GM18873 (cell line): ENCODE data around the gene EPS8L2.
A peak's percentile ranks its signal among the peaks of the same experiment; 100 is the strongest.
"Not testable (repeated sequence)": the region's sequence is repeated elsewhere in the genome, so short reads cannot be mapped to it uniquely, and the experiment has no call there.

ENCODE experiments used
- ATAC-seq: cut with Tn5 transposase; IDR thresholded peaks from one replicate; pipeline ENCODE4 v1.9.1; 2021; ENCODE audit warnings: mild to moderate bottlenecking, moderate library complexity, moderate number of reproducible peaks; ENCODE audit not compliant: unreplicated experiment, low FRiP score

The EPS8L2 gene

DNA sequence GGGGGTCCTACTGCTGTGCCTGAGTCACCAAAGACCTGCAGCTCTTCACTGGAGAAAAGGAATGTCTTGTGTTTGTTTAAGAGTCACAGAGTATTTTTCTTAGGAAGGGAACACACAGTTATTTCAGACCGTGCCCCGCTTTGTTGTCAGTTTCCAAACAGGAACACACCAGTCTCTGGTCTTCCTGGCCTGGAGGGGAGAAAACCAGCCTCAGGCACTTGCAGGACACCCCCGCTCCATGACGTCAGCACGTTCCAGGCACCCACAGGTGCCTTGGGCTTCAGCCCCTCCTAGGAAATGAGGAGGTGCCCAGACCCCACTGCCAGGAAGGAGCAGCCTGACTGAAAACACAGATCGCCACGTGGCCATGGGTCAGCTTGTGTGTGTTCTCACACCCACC lies 16.4 kb upstream of the EPS8L2 start:
- no peak for ATAC-seq

DNA sequence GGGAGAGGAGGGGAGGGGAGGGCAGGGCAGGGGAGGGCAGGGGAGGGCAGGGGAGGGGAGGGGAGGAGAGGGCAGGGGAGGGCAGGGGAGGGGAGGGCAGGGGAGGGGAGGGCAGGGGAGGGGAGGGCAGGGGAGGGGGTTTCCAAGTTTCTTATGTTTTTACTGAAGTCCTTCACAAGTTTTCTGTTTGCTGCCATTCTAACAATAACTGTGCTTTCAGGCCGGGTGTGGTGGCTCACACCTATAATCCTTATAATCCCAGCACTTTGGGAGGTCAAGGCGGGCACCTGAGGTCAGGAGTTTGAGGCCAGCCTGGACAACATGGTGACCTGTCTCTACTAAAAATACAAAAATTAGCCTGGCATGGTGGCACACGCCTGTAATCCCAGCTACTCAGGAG lies 15.8 kb upstream of the EPS8L2 start:
- not testable (repeated sequence) for ATAC-seq

DNA sequence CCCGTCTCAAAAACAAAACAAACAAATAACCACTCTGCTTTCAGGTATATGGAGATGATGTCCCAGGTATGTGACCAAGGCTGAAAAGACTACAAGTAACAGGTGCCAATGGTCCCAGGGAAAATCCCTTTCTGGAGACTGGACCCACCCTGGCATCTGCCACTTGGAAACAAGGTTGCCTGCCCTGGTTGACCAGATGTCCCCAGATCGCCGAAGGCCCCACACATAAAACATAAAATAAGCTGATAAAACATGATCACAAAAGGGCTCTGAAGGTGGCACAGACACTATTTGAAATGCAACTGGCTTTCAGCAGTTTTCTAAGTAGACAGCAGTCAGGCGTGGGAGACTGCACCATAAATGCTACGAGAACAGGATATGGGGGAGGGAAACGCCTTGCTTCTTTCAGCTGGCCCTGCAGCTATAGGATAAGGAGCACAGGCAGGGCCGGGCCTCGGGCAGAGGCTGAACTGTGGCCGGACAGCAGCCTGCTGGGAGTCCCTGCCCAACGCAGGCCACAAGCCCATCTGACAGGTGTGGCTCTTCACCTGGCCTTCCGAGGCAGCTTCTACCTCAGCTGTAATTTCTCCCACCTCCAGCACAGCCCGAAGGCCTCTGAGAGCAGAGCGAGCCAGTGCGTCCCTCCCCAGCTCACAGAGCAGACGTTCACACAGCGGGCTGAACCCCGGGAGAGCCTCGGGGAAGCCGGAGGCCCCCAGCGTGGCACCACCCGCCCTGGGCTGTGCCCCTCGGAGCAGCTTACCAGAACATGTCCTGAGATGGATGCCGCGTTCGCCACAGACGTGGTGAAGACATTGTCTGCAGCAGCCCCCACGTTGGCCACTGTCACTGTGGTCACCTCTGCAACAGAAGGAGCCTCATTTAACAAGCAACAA lies 15.0 kb upstream of the EPS8L2 start:
- ATAC-seq, result no peak

DNA sequence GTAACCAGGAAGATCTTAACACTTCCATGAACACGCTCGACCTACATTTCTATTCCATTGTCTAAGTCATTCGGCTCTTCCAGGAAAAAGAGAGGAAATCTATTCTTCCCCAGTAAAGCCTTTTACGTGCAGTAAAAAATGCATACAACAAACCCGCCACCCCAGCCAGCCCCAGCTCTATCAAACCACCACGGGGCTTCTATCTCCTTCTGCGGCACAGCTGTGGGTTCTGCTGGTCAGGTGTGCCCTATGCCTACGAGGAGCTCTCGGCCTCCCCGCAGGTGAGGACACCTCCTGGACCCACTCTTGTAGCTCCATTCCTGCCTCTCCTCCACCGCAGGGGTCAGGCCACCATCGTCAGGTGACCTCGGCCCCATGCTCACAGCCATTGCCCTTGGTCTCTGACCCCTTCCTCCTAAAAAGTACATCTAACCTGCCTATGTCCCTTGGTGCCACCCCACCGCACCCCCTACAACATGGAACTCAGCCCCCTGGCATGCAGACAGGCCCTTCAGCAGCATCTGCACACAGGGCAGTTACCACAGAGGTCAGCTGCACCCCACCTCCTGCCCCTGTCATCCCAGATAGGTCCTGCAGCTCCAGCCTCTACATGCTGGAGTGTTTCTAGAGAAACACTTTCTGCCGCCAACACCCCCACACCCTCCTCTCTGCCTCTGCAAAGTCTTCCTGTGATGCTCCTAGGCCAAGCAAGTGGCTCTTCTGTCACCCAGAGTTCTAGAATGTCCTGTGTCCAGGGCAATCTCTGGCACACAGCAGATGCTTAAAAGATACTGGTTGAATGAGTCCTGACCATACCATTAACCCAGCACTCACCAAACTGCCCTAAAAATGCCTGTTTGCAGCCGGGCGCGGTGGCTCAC lies 14.1 kb upstream of the EPS8L2 start:
- ATAC-seq, result no peak

DNA sequence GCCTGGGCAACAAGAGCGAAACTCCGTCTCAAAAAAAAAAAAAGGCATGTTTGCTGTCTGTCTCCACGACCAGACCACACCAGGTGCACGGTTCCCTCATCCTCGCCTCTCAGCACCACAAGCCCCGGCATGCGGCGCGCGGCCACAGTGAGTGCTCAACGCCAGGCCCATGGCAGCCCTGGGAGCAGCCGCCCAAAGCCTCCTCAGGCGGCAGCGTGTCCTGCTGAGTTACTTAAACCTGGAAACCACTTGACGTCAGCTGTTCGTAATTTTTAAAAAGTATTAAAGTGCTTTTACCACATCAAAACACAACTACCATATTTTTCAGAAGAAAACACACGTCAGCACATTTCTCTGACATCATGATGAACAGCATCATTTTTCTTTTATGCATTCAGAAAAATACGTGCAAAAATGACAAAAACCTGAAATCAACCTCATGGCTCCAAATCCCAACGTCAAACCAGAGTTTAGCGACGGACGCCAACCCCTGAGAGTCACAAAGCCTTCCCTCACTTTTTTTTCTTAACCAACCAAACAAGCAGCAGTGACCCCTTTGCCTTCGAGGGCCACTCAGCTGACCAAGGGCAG lies 13.1 kb upstream of the EPS8L2 start:
- no peak for ATAC-seq

DNA sequence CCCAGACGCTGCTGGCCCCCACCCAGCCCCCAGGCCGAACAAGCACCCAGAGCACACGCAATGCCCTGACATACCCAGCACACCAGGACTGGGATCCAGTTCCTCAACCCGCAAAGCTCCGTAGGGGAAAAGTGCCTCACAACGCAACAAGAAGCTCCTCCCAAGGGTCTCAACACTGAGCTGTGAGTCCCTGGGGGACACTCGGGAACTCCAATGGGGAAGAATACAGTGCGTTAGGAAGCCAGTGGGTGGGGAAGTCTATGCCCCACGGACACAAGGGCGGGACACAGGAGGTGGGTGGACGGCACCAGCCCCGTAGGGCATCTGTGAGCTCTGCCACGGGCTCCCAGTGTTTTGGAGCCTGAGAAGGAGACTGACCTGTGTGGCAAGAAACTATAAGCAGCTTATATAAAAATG lies 12.6 kb upstream of the EPS8L2 start:
- ATAC-seq, result no peak

DNA sequence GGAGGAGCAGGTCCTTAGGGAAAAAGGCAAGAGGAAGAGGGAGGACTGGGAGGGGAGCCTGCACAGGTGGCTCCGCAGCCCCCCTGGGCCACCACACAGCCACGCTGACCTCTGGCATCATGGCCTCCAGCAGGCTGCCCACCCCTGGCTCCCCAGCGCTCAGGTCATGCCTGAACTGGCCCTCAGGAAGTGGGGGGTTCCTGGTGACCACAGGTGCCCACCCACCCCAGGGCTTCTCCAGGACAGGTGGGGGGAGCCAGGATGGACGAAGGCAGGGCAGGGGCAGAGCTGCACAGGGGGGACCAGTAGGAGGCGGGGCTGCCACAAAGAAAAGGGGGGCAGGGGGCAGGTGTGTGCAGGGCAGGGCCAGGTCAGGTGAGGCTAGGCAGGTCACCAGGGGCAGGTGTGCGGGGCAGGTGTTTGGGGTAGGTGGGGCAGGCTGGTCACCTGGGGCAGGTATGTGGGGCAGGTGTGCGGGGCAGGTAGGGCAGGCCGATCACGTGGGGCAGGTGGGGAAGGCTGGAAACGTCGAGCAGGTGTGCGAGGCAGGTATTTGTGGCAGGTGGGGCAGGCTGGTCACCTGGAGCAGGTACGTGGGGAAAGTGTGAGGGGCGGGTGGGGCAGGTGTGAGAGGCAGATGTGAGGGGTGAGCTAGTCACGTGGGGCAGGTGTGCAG lies 12.0 kb upstream of the EPS8L2 start:
- no peak for ATAC-seq

DNA sequence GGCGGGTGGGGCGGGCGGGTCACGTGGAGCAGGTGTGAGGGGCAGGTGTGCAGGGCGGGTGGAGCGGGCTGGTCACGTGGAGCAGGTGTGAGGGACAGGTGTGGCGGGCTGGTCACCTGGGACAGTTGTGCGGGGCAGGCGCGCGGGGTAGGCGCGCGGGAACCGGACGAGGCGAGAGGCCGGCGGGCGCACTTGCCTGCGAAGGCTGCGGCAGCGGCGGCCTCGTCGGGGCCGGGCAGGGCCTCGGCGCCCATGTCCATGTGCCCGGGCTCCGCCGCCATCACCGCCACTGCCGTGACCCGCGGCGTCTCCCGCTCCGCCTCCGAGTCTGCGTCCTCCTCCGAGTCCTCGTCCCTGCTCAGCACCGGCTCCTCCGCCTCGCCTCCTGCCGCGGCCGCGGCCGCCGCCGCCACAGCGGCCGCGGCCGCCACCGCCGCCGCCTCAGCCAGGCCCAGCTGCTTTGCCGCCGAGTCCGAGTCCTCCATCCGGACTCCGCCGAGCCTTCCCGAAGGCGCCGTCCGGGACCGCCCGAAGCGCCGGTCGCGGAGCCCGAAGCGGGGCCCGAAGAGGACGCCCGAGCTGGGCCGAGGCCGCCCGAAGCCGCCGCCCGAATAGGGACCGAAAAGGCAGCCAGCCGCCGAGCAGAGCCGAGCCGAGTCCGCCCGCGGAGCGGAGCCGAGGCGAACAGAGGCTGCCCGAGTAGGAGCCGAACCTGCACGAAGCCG lies 11.3 kb upstream of the EPS8L2 start, which contains the start of gene DEAF1:
DEAF1 (minus strand) TSS at position 660 of the 725 bp plus-strand sequence; CDS start at position 485, 175 bp downstream.
- no peak for ATAC-seq

DNA sequence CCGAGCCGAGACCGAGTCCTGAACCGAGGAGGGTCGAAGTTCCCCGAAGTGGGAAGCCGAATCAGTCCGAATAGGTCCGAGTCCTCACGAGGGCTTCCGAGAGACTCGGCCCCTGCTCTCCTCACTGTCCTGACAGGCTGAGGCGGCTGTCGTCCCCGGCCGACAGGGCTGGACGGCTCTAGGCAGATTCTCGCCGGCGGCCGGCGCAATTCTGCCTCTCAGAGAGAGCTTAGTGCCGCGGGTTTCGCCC lies 10.8 kb upstream of the EPS8L2 start:
- peak; percentile 85 for ATAC-seq

DNA sequence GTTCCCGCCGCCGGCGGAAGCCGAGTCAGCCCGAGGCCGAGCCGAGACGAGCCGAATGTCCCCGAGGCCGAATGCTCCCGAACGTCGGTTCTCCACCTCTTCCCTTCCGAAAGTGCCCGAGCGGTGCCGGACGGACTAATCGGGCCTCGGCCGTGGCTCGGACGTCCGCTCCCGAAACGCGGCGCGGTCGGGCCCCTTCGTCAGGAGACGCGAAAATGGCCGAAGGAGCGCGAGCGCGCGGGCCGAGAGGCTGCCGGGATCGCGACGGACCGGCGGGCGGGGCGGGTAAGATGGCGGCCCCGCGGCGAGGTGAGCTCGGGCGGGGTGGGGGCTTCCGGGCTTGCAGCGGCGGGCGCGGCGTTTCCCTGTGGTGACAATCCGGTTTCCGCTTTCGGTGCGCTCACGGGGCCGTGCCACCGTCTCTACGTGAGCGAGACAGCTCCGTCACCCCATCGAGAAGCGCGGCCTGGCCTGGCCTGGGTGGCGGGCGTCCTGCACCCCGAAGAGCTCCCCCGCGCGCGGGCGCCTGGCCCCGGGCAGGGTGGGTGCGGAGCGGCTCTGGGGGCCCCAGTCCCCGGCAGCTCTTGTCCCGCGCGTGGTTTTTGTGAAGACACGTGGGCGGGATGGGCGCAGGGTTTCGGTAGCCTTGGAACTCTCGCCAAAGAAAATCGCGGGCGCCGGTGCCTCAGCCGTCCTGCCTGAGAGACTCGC lies 10.3 kb upstream of the EPS8L2 start, which contains the start of gene TMEM80:
TMEM80 (plus strand) TSS at position 279 of the 711 bp plus-strand sequence; CDS start at position 291, 12 bp downstream.
- ATAC-seq, result peak; percentile 70

DNA sequence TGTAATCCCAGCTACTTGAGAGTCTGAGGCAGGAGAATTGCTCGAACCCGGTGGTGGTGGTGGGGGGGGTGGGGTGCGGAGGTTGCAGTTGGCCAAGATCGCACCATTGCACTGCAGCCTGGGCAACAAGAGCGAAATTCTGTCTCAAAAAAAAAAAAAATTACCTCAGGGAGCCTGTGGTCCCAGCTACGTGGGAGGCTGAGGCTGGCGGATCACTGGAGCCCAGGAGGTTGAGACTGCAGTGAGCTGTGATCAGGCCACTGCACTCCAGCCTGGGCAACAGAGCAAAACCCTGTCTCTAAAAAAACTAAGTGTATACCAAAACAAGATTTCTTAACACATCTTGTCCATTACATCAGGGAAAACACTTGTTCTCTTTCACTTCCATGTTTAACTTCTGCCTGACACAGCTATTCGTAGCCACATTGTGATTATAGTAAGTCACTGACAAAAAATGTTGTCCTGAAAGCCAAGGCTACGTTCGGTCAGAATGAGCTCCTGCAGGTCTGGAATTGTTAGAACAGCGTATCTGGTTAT lies 9.0 kb upstream of the EPS8L2 start:
- no peak for ATAC-seq

DNA sequence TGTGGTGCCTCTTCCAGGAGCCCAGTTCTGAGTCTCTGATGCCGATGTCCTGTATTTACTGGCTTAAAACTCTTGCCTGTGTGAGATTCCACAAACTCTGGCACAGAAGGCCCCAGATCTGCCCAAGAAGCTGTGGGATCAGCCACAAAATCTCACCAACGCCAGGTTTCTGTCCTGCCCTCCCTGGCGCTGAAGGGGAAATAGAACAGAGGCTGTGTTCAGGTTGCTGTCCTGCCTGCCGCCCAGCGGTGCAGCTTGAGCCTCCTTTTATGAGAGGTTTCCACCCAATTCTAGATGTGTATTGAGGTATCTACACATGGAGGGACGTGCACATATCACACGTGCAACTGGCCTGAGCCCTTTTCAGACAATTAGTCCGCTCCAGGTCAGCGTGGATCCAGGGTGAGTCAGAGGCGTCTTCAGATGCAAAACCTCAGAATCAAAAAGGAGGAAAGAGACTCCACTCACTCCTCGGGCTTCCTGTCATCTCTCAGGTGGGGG lies 8.2 kb upstream of the EPS8L2 start:
- ATAC-seq, result no peak

DNA sequence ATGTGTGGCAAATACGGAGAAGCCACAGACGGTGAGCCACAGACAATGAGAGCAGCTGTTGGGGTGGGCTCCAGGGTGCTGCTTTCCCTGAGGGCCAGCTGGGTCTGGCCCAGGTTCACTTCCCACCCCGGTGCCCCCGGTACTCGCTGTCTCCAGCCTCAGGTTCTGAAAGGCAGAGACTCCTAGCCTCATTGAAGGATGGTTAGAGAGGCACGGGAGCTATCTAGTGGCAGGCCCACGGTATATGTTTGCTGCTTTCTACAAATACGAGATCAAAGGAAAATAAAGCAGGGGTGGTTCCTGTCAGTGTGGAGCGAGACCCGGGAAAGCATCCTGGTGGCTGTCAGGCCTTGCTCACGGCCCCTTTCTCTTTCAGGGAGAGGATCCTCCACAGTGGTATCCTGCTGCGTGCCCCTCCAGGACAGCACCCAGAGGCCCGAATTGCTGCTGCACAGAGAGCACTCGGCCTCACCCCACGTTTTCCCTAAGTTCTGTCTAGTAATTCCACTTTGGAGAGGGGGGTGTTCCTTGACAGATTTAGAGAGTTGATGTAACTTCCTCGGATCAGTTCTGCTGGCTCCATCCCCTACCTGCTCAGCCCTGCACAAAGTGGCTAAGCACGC lies 7.4 kb upstream of the EPS8L2 start:
- ATAC-seq, result no peak

DNA sequence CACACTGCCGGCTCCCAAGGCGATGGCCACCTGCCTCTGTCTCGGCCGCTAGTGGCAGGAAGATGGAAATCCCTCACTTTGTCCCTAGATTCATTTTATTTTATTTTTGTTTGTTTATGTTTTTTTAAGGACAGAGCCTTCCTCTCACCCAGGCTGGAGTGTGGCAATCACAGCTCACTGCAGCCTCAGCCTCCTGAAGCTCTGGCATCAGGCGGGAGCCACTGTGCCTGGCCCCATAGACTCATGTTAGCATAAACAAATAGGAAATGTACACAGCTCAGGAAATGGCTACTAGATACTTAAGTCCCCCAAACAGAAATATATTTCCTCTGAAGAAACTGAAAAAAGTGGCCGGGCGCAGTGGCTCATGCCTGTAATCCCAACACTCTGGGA lies 6.9 kb upstream of the EPS8L2 start:
- no peak for ATAC-seq

DNA sequence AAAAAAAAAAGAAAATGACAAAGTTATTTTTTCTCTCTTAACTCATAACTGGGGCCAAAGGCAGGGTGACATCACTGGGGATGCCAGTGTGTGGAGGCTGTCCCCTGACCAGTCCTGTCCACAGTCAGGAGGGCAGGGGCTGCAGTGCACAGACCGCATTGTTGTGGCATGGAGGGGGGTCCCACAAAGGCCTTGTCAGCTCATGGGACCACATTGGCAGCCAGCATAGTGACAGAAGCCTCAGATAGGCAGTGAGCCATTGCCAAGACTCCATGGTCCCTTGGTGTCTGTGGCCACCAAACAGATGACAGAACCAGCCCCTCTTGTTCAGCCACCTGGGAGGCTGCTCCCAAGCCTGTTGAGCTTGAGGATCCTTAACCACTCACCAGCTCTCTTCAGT lies 6.3 kb upstream of the EPS8L2 start:
- no peak for ATAC-seq

DNA sequence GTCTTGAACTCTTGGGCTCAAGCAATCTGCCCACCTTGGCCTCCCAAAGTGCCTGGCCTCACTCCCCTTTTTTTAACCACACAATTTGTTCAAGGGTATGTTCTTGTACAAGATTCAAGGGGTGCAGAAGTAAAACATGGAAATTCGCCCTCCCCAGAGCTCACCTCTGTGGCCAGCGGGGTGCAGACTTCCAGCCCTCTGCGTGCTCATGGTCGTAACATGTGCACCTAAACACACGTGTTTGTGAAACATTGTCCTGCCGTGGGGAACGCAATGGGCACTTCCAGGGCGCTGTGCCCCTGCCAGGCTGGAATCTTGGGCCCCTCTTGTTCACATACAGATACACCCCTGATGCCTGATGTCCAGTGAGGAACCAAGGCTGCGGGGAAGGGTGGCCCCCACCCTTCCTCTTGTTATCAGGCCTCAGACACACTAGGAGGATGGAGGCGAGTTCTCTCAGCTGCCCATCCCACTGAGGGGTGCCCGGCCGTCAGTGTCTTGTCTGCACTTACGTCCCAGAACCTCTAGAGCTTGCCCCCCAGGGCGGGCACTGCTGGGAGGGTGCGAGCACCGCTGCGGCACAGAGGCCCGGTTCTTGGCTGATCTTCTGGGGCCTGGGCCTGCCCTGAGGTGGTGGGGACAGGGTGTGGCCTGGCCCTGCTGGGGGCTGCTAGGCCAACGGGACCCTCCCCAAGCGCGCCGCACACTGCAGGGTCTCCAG lies 4.1 kb upstream of the EPS8L2 start:
- no peak for ATAC-seq
